Measurements from ENCODE around the gene DNAI2. TPM values are rescaled to one million over a fixed set of nuclear protein-coding genes. Genes with fewer than 3 reads are reported as not detected.
A peak's percentile ranks its signal among the peaks of the same experiment; 100 is the strongest.

The DNAI2 gene
- total RNA-seq, 6 experiments from 2014 or later = not detected

GRCh38 chr17:74230896-74231295, 43.1 kb upstream of the DNAI2 start:
- Mint-ChIP-seq H3K9me3 (no peaks in the 10 kb centered on the region), H3K27ac (no peak overlapping the region), H3K4me3 (no peak overlapping the region), H3K36me3 (ENCODE audit: low read depth) (no peaks in the 10 kb centered on the region), H3K4me1 (ENCODE audit: low read depth) (no peaks in the 10 kb centered on the region), H3K27me3 (ENCODE audit: insufficient read depth) (peaks cover 7% of the 10 kb centered on the region)
- no peak for TF ChIP-seq CTCF (IDR thresholded peaks at IDR 0.05)
- no peak for DNase-seq

- no peak overlapping the region for H3K4me3 Mint-ChIP-seq
- no peak for TF ChIP-seq CTCF (IDR thresholded peaks at IDR 0.05)
- H3K9me3 Mint-ChIP-seq = no peaks in the 10 kb centered on the region
- H3K27me3 Mint-ChIP-seq (ENCODE audit: insufficient read depth) = peaks cover 7% of the 10 kb centered on the region
- H3K4me1 Mint-ChIP-seq (ENCODE audit: low read depth) = no peaks in the 10 kb centered on the region
- DNase-seq = no peak
- H3K36me3 Mint-ChIP-seq (ENCODE audit: low read depth) = no peaks in the 10 kb centered on the region
- H3K27ac Mint-ChIP-seq = no peak overlapping the region
These were observed 41.8 kb upstream of the DNAI2 start for GRCh38 chr17:74231928-74232907.

GRCh38 chr17:74233937-74234336, 40.1 kb upstream of the DNAI2 start:
- Mint-ChIP-seq H3K4me3 (no peak overlapping the region), H3K27me3 (ENCODE audit: insufficient read depth) (peaks cover 7% of the 10 kb centered on the region)

GRCh38 chr17:74234486-74234885, 39.5 kb upstream of the DNAI2 start:
- Mint-ChIP-seq H3K27me3 (ENCODE audit: insufficient read depth) (peaks cover 7% of the 10 kb centered on the region), H3K4me1 (ENCODE audit: low read depth) (no peaks in the 10 kb centered on the region), H3K9me3 (no peaks in the 10 kb centered on the region)

More at GRCh38 chr17:74233937-74234336, 40.1 kb upstream of the DNAI2 start:
- Mint-ChIP-seq H3K36me3 (ENCODE audit: low read depth) (no peaks in the 10 kb centered on the region), H3K9me3 (no peaks in the 10 kb centered on the region), H3K27ac (no peak overlapping the region), H3K4me1 (ENCODE audit: low read depth) (no peaks in the 10 kb centered on the region)
- DNase-seq = no peak
- TF ChIP-seq CTCF (IDR thresholded peaks at IDR 0.05) = no peak

GRCh38 chr17:74235040-74235581, 38.9 kb upstream of the DNAI2 start:
- Mint-ChIP-seq H3K4me1 (ENCODE audit: low read depth) (no peaks in the 10 kb centered on the region), H3K27me3 (ENCODE audit: insufficient read depth) (peaks cover 7% of the 10 kb centered on the region), H3K36me3 (ENCODE audit: low read depth) (no peaks in the 10 kb centered on the region), H3K4me3 (peak overlapping the region; percentile 7; the same call in 1 of the 2 replicates), H3K27ac (no peak overlapping the region), H3K9me3 (no peaks in the 10 kb centered on the region)
- no peak for TF ChIP-seq CTCF (IDR thresholded peaks at IDR 0.05)
- DNase-seq = no peak

More at GRCh38 chr17:74234486-74234885, 39.5 kb upstream of the DNAI2 start:
- Mint-ChIP-seq H3K4me3 (no peak overlapping the region), H3K36me3 (ENCODE audit: low read depth) (no peaks in the 10 kb centered on the region), H3K27ac (no peak overlapping the region)
- no peak for DNase-seq
- TF ChIP-seq CTCF (IDR thresholded peaks at IDR 0.05) = no peak

Data from HFFc6 (cell line).